Smooth muscle cell of trachea (primary cell): ENCODE measurements around the gene LRRC63. TPM values are rescaled to one million over a fixed set of nuclear protein-coding genes. Genes with fewer than 3 reads are reported as not detected.

Source experiments
- total RNA-seq: library from RNA; depleted of rRNA; stranded (reverse); fragments of >200 nt; gene quantifications from 2 replicates; pipeline ENCODE4 v1.2.1, GENCODE V29; 2014

Gene LRRC63
- 0.17 and 0.29 TPM in 2 replicates for total RNA-seq

GRCh38 chr13:46211483-46212351 lies at the start of gene LRRC63:
LRRC63 (plus strand) TSS chr13:46211928; CDS start chr13:46213035, 1,107 bp downstream.

GRCh38 chr13:46181840-46182490 lies 29.8 kb upstream of the LRRC63 start, which contains the start of gene LCP1:
LCP1 (minus strand) TSS chr13:46182177; CDS start chr13:46159662, 22,515 bp downstream.

Other genes starting within 250 kb of the LRRC63 start
- 17.4 and 28.4 TPM in 2 replicates for gene ZC3H13, start 159.2 kb upstream of the LRRC63 start, total RNA-seq
- gene CPB2, start 106.9 kb upstream of the LRRC63 start, total RNA-seq, result not detected in 2 replicates
- gene LCP1, start 29.8 kb upstream of the LRRC63 start, total RNA-seq, result 0.33 TPM in 1 of 2 replicates, not detected in the other
- gene RUBCNL, start 175.3 kb downstream of the LRRC63 start, total RNA-seq, result 11.2 and 17.0 TPM in 2 replicates